Measurements from ENCODE around the gene PRKD1. TPM values are rescaled to one million over a fixed set of nuclear protein-coding genes. Genes with fewer than 3 reads are reported as not detected.
"Not testable (repeated sequence)": the region's sequence is repeated elsewhere in the genome, so short reads cannot be mapped to it uniquely, and the experiment has no call there.

Gene PRKD1
- polyA plus RNA-seq, 3 donors from 2014 or later, result not detected

GRCh38 chr14:29798108-29798663, 129.5 kb downstream of the PRKD1 start:
- DNase-seq, result no peak
- H3K36me3 Mint-ChIP-seq, result no peaks in the 10 kb centered on the region
- no peak overlapping the region for H3K4me3 Mint-ChIP-seq
- no peaks in the 10 kb centered on the region for H3K4me1 Mint-ChIP-seq
- H3K27me3 Mint-ChIP-seq (ENCODE audit: low read depth in 3 of 3), result no peaks in the 10 kb centered on the region
- H3K27ac Mint-ChIP-seq, result no peak overlapping the region
- H3K9me3 Mint-ChIP-seq, result peaks cover 8 to 52% (median 23%) of the 10 kb centered on the region in 6 donors

- DNase-seq, result no peak
- peaks cover under 1 to 47% (median 15%) of the 10 kb centered on the region in 6 donors for H3K9me3 Mint-ChIP-seq
- H3K4me3 Mint-ChIP-seq, result no peak overlapping the region
- H3K4me1 Mint-ChIP-seq, result no peaks in the 10 kb centered on the region
- no peak overlapping the region for H3K27ac Mint-ChIP-seq
- H3K27me3 Mint-ChIP-seq (ENCODE audit: low read depth in 3 of 3), result no peaks in the 10 kb centered on the region
- no peaks in the 10 kb centered on the region for H3K36me3 Mint-ChIP-seq
These were observed 130.8 kb downstream of the PRKD1 start for GRCh38 chr14:29796853-29797252.

GRCh38 chr14:29789475-29789874, 138.2 kb downstream of the PRKD1 start:
- Mint-ChIP-seq H3K36me3 (no peaks in the 10 kb centered on the region), H3K9me3 (peaks cover 12 to 60% (median 25%) of the 10 kb centered on the region in 6 donors), H3K27me3 (ENCODE audit: low read depth in 3 of 3) (no peaks in the 10 kb centered on the region), H3K4me1 (no peaks in the 10 kb centered on the region), H3K4me3 (no peak overlapping the region), H3K27ac (no peak overlapping the region)
- DNase-seq, result no peak

GRCh38 chr14:29788093-29788492, 139.6 kb downstream of the PRKD1 start:
- Mint-ChIP-seq H3K4me1 (no peaks in the 10 kb centered on the region), H3K9me3 (peaks cover 12 to 66% (median 24%) of the 10 kb centered on the region in 6 donors), H3K27ac (no peak overlapping the region), H3K4me3 (no peak overlapping the region), H3K27me3 (ENCODE audit: low read depth in 3 of 3) (no peaks in the 10 kb centered on the region), H3K36me3 (no peaks in the 10 kb centered on the region)
- no peak for DNase-seq

- no peak overlapping the region for H3K27ac Mint-ChIP-seq
- H3K27me3 Mint-ChIP-seq (ENCODE audit: low read depth in 3 of 3), result no peaks in the 10 kb centered on the region
- H3K4me1 Mint-ChIP-seq, result no peaks in the 10 kb centered on the region
- DNase-seq, result no peak
- H3K4me3 Mint-ChIP-seq, result no peak overlapping the region
- H3K9me3 Mint-ChIP-seq, result peaks cover 11 to 54% (median 24%) of the 10 kb centered on the region in 6 donors
- H3K36me3 Mint-ChIP-seq, result no peaks in the 10 kb centered on the region
These were observed 144.1 kb downstream of the PRKD1 start for GRCh38 chr14:29783556-29783955.

GRCh38 chr14:29782041-29782440, 145.6 kb downstream of the PRKD1 start:
- H3K27me3 Mint-ChIP-seq (ENCODE audit: low read depth in 3 of 3), result no peaks in the 10 kb centered on the region
- no peak overlapping the region for H3K4me3 Mint-ChIP-seq
- no peaks in the 10 kb centered on the region for H3K36me3 Mint-ChIP-seq
- no peak overlapping the region for H3K27ac Mint-ChIP-seq
- H3K4me1 Mint-ChIP-seq, result no peaks in the 10 kb centered on the region
- H3K9me3 Mint-ChIP-seq, result peaks cover 19 to 57% (median 33%) of the 10 kb centered on the region in 6 donors
- DNase-seq, result no peak

- H3K27me3 Mint-ChIP-seq (ENCODE audit: low read depth in 3 of 3); H3K4me1 Mint-ChIP-seq; H3K36me3 Mint-ChIP-seq; H3K27ac Mint-ChIP-seq; H3K4me3 Mint-ChIP-seq; DNase-seq: not testable (repeated sequence)
- peaks cover 26 to 57% (median 40%) of the 10 kb centered on the region in 6 donors for H3K9me3 Mint-ChIP-seq
These were observed 150.5 kb downstream of the PRKD1 start for GRCh38 chr14:29777142-29777541.

GRCh38 chr14:29773990-29774389, 153.7 kb downstream of the PRKD1 start:
- Mint-ChIP-seq H3K36me3 (peaks cover 0 to 4% (median 3%) of the 10 kb centered on the region in 3 donors), H3K27me3 (ENCODE audit: low read depth in 3 of 3) (peaks cover 0 to 1% (median 0%) of the 10 kb centered on the region in 3 donors), H3K27ac (no peak overlapping the region), H3K4me3 (no peak overlapping the region), H3K4me1 (no peaks in the 10 kb centered on the region), H3K9me3 (peaks cover 19 to 71% (median 52%) of the 10 kb centered on the region in 6 donors)
- DNase-seq, result no peak

GRCh38 chr14:29763342-29763858, 164.2 kb downstream of the PRKD1 start:
- DNase-seq, result no peak
- Mint-ChIP-seq H3K27ac (no peak overlapping the region), H3K9me3 (peaks cover 10 to 43% (median 14%) of the 10 kb centered on the region in 6 donors), H3K4me1 (no peaks in the 10 kb centered on the region), H3K4me3 (no peak overlapping the region), H3K36me3 (no peaks in the 10 kb centered on the region), H3K27me3 (ENCODE audit: low read depth in 3 of 3) (peaks cover 0 to 2% (median 0%) of the 10 kb centered on the region in 3 donors)

GRCh38 chr14:29759521-29760340, 167.9 kb downstream of the PRKD1 start:
- no peak for DNase-seq
- peaks cover 0 to 3% (median 0%) of the 10 kb centered on the region in 3 donors for H3K36me3 Mint-ChIP-seq
- H3K4me3 Mint-ChIP-seq, result no peak overlapping the region
- peaks cover 2 to 3% (median 2%) of the 10 kb centered on the region in 3 donors for H3K27me3 Mint-ChIP-seq (ENCODE audit: low read depth in 3 of 3)
- H3K27ac Mint-ChIP-seq, result no peak overlapping the region
- H3K4me1 Mint-ChIP-seq, result no peaks in the 10 kb centered on the region
- H3K9me3 Mint-ChIP-seq, result peaks cover 11 to 57% (median 21%) of the 10 kb centered on the region in 6 donors

- peaks cover 12 to 47% (median 22%) of the 10 kb centered on the region in 6 donors for H3K9me3 Mint-ChIP-seq
- peaks cover 0 to 3% (median 0%) of the 10 kb centered on the region in 3 donors for H3K36me3 Mint-ChIP-seq
- no peak for DNase-seq
- H3K27ac Mint-ChIP-seq, result no peak overlapping the region
- H3K27me3 Mint-ChIP-seq (ENCODE audit: low read depth in 3 of 3), result peaks cover 2 to 4% (median 3%) of the 10 kb centered on the region in 3 donors
- H3K4me1 Mint-ChIP-seq, result no peaks in the 10 kb centered on the region
- no peak overlapping the region for H3K4me3 Mint-ChIP-seq
These were observed 169.9 kb downstream of the PRKD1 start for GRCh38 chr14:29757711-29758233.

- DNase-seq, result no peak
- peaks cover 0 to 3% (median 0%) of the 10 kb centered on the region in 3 donors for H3K36me3 Mint-ChIP-seq
- H3K4me1 Mint-ChIP-seq, result no peaks in the 10 kb centered on the region
- no peak overlapping the region for H3K4me3 Mint-ChIP-seq
- H3K27ac Mint-ChIP-seq, result no peak overlapping the region
- peaks cover 2 to 4% (median 3%) of the 10 kb centered on the region in 3 donors for H3K27me3 Mint-ChIP-seq (ENCODE audit: low read depth in 3 of 3)
- peaks cover 10 to 43% (median 22%) of the 10 kb centered on the region in 6 donors for H3K9me3 Mint-ChIP-seq
These were observed 170.4 kb downstream of the PRKD1 start for GRCh38 chr14:29757188-29757680.

GRCh38 chr14:29756019-29756385, 171.6 kb downstream of the PRKD1 start:
- no peaks in the 10 kb centered on the region for H3K4me1 Mint-ChIP-seq
- peaks cover 2 to 4% (median 3%) of the 10 kb centered on the region in 3 donors for H3K27me3 Mint-ChIP-seq (ENCODE audit: low read depth in 3 of 3)
- DNase-seq, result no peak
- H3K27ac Mint-ChIP-seq, result no peak overlapping the region
- peaks cover 0 to 3% (median 0%) of the 10 kb centered on the region in 3 donors for H3K36me3 Mint-ChIP-seq
- no peak overlapping the region for H3K4me3 Mint-ChIP-seq
- H3K9me3 Mint-ChIP-seq, result peaks cover 13 to 40% (median 24%) of the 10 kb centered on the region in 6 donors

Data from immature natural killer cell (primary cell).